Measurements from ENCODE around the gene RXRG. TPM values are rescaled to one million over a fixed set of nuclear protein-coding genes. Genes with fewer than 3 reads are reported as not detected.

Gene RXRG
- total RNA-seq, 1 experiment from 2014 or later = not detected

DNA sequence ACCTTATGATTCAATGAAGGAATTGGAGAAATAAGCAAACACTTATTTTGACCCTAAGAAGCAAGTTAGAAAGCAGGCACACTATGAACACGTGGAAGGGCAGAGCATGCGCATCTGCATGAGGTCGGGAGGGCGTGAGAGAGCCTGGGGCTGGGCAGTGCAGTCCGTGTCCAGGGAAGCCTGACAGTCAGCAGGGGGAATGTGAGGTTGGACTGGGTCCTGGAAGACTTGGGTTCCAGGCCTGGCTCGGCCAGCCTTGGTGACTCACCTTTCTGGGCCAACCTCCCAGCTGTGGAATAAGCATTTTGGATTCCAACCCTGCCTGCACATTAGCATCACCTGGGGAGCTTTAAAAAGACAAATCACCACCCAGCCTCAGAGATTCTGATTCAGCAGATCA, 61.9 kb downstream of the RXRG start:
- no peaks in the 10 kb centered on the region for H3K9me3 Mint-ChIP-seq
- ATAC-seq (no peak; the same call in none of the 2 replicates), DNase-seq (ENCODE audit: low spot score) (no peak)
- no peak overlapping the region for H3K27ac Mint-ChIP-seq
- no peaks in the 10 kb centered on the region for H3K36me3 Mint-ChIP-seq
- no peak overlapping the region for H3K4me3 Mint-ChIP-seq
- peaks cover 30% of the 10 kb centered on the region for H3K27me3 Mint-ChIP-seq (ENCODE audit: low read depth)
- POLR2A ChIA-PET = no interaction called here
- TF ChIP-seq TP53 (CRISPR knock-in tag; IDR thresholded peaks at IDR 0.05) (no peak), NFYB (CRISPR knock-in tag; conservative IDR thresholded peaks at IDR 0.05; ENCODE audit: low read depth) (no peak), GRHL2 (CRISPR knock-in tag; IDR thresholded peaks at IDR 0.05; ENCODE audit: insufficient replicate concordance, severe bottlenecking) (no peak)
- TF ChIP-seq, protein P1, sequence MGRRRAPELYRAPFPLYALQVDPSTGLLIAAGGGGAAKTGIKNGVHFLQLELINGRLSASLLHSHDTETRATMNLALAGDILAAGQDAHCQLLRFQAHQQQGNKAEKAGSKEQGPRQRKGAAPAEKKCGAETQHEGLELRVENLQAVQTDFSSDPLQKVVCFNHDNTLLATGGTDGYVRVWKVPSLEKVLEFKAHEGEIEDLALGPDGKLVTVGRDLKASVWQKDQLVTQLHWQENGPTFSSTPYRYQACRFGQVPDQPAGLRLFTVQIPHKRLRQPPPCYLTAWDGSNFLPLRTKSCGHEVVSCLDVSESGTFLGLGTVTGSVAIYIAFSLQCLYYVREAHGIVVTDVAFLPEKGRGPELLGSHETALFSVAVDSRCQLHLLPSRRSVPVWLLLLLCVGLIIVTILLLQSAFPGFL (CRISPR knock-in tag; IDR thresholded peaks at IDR 0.05; ENCODE audit: borderline replicate concordance) = no peak
- TF ChIP-seq, protein P2, sequence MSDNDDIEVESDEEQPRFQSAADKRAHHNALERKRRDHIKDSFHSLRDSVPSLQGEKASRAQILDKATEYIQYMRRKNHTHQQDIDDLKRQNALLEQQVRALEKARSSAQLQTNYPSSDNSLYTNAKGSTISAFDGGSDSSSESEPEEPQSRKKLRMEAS (CRISPR knock-in tag; IDR thresholded peaks at IDR 0.05) = no peak
- CTCF ChIA-PET = interaction anchor here (1.2 to 4.3 kb wide), 4 partner anchors 10 to 219 kb away, joined by 3 to 22 read pairs (median 13); no protein-coding TSS in a partner anchor
- H3K4me1 Mint-ChIP-seq = peaks cover 7% of the 10 kb centered on the region

DNA sequence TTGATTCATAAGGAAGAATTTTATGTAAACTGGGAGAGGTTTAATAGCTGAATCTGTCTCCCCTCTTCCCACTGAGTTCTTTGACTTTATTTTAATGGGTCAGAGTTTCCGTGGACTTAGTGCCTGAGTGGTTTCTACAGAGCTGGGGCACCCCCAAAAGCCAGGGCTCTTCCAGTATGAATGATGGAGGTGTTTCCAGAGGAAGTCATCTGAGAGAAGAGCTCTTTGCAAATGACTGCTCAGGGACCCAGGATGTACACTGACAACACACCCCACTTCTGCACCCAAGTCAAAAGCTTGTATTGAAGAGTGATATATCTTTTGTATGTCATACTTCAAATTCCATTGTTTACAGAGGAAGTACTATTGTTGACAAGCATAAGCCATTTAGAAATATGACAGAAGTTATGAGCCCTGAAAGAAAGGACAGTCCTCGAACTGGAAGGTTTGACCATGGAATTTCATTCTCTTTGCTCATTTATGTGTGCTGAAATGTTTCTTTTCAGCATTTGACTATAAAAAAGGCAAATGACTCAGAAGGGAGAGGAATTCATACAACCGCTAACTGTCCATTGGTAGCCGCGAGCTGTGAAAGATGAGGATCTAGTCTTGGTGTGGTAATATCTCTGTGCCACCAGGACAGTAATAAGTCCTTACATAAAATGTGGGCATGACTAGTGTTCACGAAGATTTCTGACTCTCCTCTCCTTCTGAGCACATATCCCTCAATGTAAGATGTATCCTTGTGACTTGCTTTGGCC, 63.0 kb downstream of the RXRG start:
- TF ChIP-seq NR1H2 (CRISPR knock-in tag; IDR thresholded peaks at IDR 0.05) = no peak
- no peak for TF ChIP-seq MYBL2 (CRISPR knock-in tag; IDR thresholded peaks at IDR 0.05)
- TF ChIP-seq, protein P3, sequence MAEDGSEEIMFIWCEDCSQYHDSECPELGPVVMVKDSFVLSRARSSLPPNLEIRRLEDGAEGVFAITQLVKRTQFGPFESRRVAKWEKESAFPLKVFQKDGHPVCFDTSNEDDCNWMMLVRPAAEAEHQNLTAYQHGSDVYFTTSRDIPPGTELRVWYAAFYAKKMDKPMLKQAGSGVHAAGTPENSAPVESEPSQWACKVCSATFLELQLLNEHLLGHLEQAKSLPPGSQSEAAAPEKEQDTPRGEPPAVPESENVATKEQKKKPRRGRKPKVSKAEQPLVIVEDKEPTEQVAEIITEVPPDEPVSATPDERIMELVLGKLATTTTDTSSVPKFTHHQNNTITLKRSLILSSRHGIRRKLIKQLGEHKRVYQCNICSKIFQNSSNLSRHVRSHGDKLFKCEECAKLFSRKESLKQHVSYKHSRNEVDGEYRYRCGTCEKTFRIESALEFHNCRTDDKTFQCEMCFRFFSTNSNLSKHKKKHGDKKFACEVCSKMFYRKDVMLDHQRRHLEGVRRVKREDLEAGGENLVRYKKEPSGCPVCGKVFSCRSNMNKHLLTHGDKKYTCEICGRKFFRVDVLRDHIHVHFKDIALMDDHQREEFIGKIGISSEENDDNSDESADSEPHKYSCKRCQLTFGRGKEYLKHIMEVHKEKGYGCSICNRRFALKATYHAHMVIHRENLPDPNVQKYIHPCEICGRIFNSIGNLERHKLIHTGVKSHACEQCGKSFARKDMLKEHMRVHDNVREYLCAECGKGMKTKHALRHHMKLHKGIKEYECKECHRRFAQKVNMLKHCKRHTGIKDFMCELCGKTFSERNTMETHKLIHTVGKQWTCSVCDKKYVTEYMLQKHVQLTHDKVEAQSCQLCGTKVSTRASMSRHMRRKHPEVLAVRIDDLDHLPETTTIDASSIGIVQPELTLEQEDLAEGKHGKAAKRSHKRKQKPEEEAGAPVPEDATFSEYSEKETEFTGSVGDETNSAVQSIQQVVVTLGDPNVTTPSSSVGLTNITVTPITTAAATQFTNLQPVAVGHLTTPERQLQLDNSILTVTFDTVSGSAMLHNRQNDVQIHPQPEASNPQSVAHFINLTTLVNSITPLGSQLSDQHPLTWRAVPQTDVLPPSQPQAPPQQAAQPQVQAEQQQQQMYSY (CRISPR knock-in tag; IDR thresholded peaks at IDR 0.05) = no peak
- TF ChIP-seq, protein P4, sequence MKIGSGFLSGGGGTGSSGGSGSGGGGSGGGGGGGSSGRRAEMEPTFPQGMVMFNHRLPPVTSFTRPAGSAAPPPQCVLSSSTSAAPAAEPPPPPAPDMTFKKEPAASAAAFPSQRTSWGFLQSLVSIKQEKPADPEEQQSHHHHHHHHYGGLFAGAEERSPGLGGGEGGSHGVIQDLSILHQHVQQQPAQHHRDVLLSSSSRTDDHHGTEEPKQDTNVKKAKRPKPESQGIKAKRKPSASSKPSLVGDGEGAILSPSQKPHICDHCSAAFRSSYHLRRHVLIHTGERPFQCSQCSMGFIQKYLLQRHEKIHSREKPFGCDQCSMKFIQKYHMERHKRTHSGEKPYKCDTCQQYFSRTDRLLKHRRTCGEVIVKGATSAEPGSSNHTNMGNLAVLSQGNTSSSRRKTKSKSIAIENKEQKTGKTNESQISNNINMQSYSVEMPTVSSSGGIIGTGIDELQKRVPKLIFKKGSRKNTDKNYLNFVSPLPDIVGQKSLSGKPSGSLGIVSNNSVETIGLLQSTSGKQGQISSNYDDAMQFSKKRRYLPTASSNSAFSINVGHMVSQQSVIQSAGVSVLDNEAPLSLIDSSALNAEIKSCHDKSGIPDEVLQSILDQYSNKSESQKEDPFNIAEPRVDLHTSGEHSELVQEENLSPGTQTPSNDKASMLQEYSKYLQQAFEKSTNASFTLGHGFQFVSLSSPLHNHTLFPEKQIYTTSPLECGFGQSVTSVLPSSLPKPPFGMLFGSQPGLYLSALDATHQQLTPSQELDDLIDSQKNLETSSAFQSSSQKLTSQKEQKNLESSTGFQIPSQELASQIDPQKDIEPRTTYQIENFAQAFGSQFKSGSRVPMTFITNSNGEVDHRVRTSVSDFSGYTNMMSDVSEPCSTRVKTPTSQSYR (CRISPR knock-in tag; IDR thresholded peaks at IDR 0.05) = no peak
- TF ChIP-seq NR2C2 (CRISPR knock-in tag; IDR thresholded peaks at IDR 0.05) = no peak
- no peak for TF ChIP-seq FOXJ3 (CRISPR knock-in tag; IDR thresholded peaks at IDR 0.05; ENCODE audit: borderline replicate concordance)
- TF ChIP-seq RELA (CRISPR knock-in tag; IDR thresholded peaks at IDR 0.05; ENCODE audit: borderline replicate concordance) = no peak
- no peak for TF ChIP-seq CREB1 (CRISPR knock-in tag; IDR thresholded peaks at IDR 0.05)
- no peak for TF ChIP-seq JUN (CRISPR knock-in tag; IDR thresholded peaks at IDR 0.05)
- TF ChIP-seq SP1 (CRISPR knock-in tag; conservative IDR thresholded peaks at IDR 0.05) = no peak
- TF ChIP-seq NFYB (CRISPR knock-in tag; conservative IDR thresholded peaks at IDR 0.05; ENCODE audit: low read depth) = no peak
- no peak for TF ChIP-seq GABPB1 (CRISPR knock-in tag; IDR thresholded peaks at IDR 0.05)
- TF ChIP-seq, protein P5, sequence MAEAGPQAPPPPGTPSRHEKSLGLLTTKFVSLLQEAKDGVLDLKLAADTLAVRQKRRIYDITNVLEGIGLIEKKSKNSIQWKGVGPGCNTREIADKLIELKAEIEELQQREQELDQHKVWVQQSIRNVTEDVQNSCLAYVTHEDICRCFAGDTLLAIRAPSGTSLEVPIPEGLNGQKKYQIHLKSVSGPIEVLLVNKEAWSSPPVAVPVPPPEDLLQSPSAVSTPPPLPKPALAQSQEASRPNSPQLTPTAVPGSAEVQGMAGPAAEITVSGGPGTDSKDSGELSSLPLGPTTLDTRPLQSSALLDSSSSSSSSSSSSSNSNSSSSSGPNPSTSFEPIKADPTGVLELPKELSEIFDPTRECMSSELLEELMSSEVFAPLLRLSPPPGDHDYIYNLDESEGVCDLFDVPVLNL (CRISPR knock-in tag; IDR thresholded peaks at IDR 0.05; ENCODE audit: borderline replicate concordance, low read depth) = no peak
- TF ChIP-seq ZNF263 (CRISPR knock-in tag; IDR thresholded peaks at IDR 0.05; ENCODE audit: low read depth) = no peak
- TF ChIP-seq, protein P6, sequence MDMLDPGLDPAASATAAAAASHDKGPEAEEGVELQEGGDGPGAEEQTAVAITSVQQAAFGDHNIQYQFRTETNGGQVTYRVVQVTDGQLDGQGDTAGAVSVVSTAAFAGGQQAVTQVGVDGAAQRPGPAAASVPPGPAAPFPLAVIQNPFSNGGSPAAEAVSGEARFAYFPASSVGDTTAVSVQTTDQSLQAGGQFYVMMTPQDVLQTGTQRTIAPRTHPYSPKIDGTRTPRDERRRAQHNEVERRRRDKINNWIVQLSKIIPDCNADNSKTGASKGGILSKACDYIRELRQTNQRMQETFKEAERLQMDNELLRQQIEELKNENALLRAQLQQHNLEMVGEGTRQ (CRISPR knock-in tag; IDR thresholded peaks at IDR 0.05) = no peak
- no peak for TF ChIP-seq SMAD4 (CRISPR knock-in tag; IDR thresholded peaks at IDR 0.05)
- no peak for TF ChIP-seq EMX1 (CRISPR knock-in tag; IDR thresholded peaks at IDR 0.05)
- DNase-seq (ENCODE audit: low spot score) (no peak), ATAC-seq (no peak)
- Mint-ChIP-seq H3K27ac (no peak overlapping the region), H3K9me3 (no peaks in the 10 kb centered on the region), H3K36me3 (no peaks in the 10 kb centered on the region), H3K27me3 (ENCODE audit: low read depth) (peaks cover 41% of the 10 kb centered on the region), H3K4me3 (no peak overlapping the region), H3K4me1 (peaks cover 7% of the 10 kb centered on the region)
- ChIA-PET CTCF (interaction anchor here (1.2 to 4.3 kb wide), 4 partner anchors 11 to 220 kb away, joined by 3 to 22 read pairs (median 13); no protein-coding TSS in a partner anchor), POLR2A (no interaction called here)

All from WTC11 (cell line).